HG03097 (cell line): ENCODE measurements around the gene CDK10.
A peak's percentile ranks its signal among the peaks of the same experiment; 100 is the strongest.
"Not testable (repeated sequence)": the region's sequence is repeated elsewhere in the genome, so short reads cannot be mapped to it uniquely, and the experiment has no call there.

ENCODE experiments used
- ATAC-seq: cut with Tn5 transposase; IDR thresholded peaks from one replicate; pipeline ENCODE4 v1.9.1; 2021; ENCODE audit not compliant: unreplicated experiment, low FRiP score

CDK10 gene

GRCh38 chr16:89695086-89695874 lies 8.8 kb downstream of the CDK10 start:
- no peak for ATAC-seq

- ATAC-seq: no peak
Measured at GRCh38 chr16:89695875-89696669, 9.6 kb downstream of the CDK10 start.

- ATAC-seq: no peak
Measured at GRCh38 chr16:89696670-89697128, 10.2 kb downstream of the CDK10 start.

GRCh38 chr16:89697161-89697615 lies 10.7 kb downstream of the CDK10 start:
- ATAC-seq: no peak

- ATAC-seq: no peak
Measured at GRCh38 chr16:89697616-89698331, 11.3 kb downstream of the CDK10 start.

- not testable (repeated sequence) for ATAC-seq
Measured at GRCh38 chr16:89698717-89699116, 12.2 kb downstream of the CDK10 start.

- not testable (repeated sequence) for ATAC-seq
Measured at GRCh38 chr16:89699629-89700099, 13.2 kb downstream of the CDK10 start.

- ATAC-seq: peak; percentile 44
Measured at GRCh38 chr16:89700100-89700648, 13.7 kb downstream of the CDK10 start.

- ATAC-seq: no peak
Measured at GRCh38 chr16:89700649-89701424, 14.3 kb downstream of the CDK10 start.

- ATAC-seq: peak; percentile 55
Measured at GRCh38 chr16:89701425-89702406, 15.2 kb downstream of the CDK10 start, which contains the start of gene SPATA2L. Gene SPATA2L (minus strand): TSS chr16:89701705. CDS start chr16:89701232, 473 bp downstream.

- ATAC-seq: no peak
Measured at GRCh38 chr16:89704281-89704680, 17.8 kb downstream of the CDK10 start.

- ATAC-seq: no peak
Measured at GRCh38 chr16:89705006-89705405, 18.5 kb downstream of the CDK10 start.

- no peak for ATAC-seq
Measured at GRCh38 chr16:89706518-89707260, 20.2 kb downstream of the CDK10 start.

GRCh38 chr16:89707695-89708094 lies 21.2 kb downstream of the CDK10 start:
- no peak for ATAC-seq

- no peak for ATAC-seq
Measured at GRCh38 chr16:89708481-89708931, 22.0 kb downstream of the CDK10 start.

- no peak for ATAC-seq
Measured at GRCh38 chr16:89709166-89709565, 22.7 kb downstream of the CDK10 start.

GRCh38 chr16:89709716-89710432 lies 23.4 kb downstream of the CDK10 start:
- no peak for ATAC-seq
